Measurements from ENCODE around the gene FITM1. TPM values are rescaled to one million over a fixed set of nuclear protein-coding genes. Genes with fewer than 3 reads are reported as not detected.

Gene FITM1
- total RNA-seq, 3 donors from 2014 or later (not counting 1 experiment from before 2014, with no cell fraction given): 0.80 to 2.8 (median 2.3) TPM

DNA sequence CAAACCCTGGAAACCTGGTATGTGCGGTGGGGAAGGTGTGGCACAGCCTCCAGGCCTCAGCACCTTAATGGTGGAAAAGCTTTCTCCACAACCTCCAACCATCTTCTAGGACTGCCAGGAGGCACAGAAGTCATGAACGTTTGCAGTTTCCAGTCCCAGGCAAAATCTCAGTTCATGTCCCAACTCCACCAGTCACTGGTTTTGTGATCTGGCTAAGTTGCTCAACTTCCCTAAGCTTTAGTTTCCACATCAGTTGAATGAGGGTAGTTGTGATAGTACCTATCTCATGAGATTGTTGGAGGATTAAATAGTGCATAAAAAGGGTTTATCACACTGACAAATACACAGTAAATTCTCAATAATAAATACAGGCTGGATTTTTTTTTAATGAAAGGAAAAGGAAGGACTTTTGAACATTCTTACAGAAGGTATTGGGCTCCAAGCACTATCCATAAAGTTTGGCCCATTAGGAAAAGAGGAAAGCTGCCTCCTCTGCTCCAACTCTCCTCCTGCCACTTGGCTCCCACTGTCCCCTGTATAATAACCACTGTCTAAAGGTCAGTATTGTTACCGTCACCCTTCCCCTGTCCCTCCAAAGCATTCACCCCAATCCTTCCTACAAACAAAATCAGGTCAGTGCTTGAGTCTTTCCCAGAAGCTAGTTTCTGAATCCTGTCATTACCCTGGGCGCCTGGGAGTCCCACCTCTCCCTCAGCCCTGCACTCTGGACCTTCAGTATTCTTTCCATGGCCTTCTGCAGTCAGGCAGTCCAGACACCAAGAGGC, 30.1 kb upstream of the FITM1 start:
- H3K4me1 ChIP-seq (ENCODE audit: control insufficient read depth, insufficient read depth, low read length): peaks cover 5% of the 10 kb centered on the region
- no peak for DNase-seq
- Mint-ChIP-seq H3K4me3 (no peak overlapping the region), H3K4me1 (peaks cover 4 to 12% of the 10 kb centered on the region in 2 donors), H3K27me3 (ENCODE audit: low read depth in 2 of 2) (no peaks in the 10 kb centered on the region), H3K27ac (no peak overlapping the region), H3K9me3 (no peaks in the 10 kb centered on the region), H3K36me3 (peaks cover 10% of the 10 kb centered on the region)
- H3K4me3 ChIP-seq (ENCODE audit: low read length): no peak overlapping the region
- TF ChIP-seq, protein P1, sequence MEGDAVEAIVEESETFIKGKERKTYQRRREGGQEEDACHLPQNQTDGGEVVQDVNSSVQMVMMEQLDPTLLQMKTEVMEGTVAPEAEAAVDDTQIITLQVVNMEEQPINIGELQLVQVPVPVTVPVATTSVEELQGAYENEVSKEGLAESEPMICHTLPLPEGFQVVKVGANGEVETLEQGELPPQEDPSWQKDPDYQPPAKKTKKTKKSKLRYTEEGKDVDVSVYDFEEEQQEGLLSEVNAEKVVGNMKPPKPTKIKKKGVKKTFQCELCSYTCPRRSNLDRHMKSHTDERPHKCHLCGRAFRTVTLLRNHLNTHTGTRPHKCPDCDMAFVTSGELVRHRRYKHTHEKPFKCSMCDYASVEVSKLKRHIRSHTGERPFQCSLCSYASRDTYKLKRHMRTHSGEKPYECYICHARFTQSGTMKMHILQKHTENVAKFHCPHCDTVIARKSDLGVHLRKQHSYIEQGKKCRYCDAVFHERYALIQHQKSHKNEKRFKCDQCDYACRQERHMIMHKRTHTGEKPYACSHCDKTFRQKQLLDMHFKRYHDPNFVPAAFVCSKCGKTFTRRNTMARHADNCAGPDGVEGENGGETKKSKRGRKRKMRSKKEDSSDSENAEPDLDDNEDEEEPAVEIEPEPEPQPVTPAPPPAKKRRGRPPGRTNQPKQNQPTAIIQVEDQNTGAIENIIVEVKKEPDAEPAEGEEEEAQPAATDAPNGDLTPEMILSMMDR (IDR thresholded peaks at IDR 0.05): no peak
- H3K27me3 ChIP-seq (ENCODE audit: control insufficient read depth, insufficient read depth, low read length): no peaks in the 10 kb centered on the region
- intact Hi-C loops (cut with micrococcal nuclease): no loop called here
- no peaks in the 10 kb centered on the region for H3K9me3 ChIP-seq (ENCODE audit: control insufficient read depth, insufficient read depth, low read length)
- WGBS (ENCODE audit: insufficient coverage): 92% methylated on average over 4 of the region's 4 CpGs
- ATAC-seq: no peak
- H3K27ac ChIP-seq (ENCODE audit: low read length): no peak overlapping the region
- H3K36me3 ChIP-seq (ENCODE audit: control insufficient read depth, insufficient read depth, low read length): peaks cover 17% of the 10 kb centered on the region

DNA sequence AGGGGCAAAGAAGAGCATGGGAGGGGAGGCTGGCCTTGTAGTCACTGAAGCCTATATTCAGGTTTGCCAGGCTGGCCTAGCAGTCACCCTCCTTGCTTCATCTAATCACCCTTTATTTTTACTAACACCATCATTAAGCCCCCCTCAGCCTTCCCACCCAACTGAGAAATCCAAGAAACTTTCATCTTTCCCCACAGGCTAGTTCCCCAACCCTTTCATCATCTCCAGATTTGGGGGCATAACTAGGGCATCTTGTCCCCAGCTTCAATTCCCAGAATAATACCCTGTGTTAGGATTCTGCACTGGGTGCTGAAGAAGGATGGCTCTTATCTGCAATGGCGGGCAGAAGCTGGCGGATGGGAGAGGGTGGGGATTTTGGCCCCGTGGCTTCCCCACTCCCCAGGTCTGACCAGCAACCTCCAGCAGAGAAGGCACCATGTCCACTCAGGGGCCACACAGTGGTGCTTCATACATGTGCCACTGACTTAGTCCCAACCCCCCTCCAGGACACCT, 29.4 kb upstream of the FITM1 start:
- H3K27me3 ChIP-seq (ENCODE audit: control insufficient read depth, insufficient read depth, low read length): no peaks in the 10 kb centered on the region
- no peak for ATAC-seq
- H3K36me3 Mint-ChIP-seq: peaks cover 10% of the 10 kb centered on the region
- H3K36me3 ChIP-seq (ENCODE audit: control insufficient read depth, insufficient read depth, low read length): peaks cover 17% of the 10 kb centered on the region
- H3K4me1 ChIP-seq (ENCODE audit: control insufficient read depth, insufficient read depth, low read length): no peaks in the 10 kb centered on the region
- H3K4me3 Mint-ChIP-seq: no peak overlapping the region
- TF ChIP-seq, protein P1 (IDR thresholded peaks at IDR 0.05): no peak
- H3K9me3 ChIP-seq (ENCODE audit: control insufficient read depth, insufficient read depth, low read length): no peaks in the 10 kb centered on the region
- H3K27ac ChIP-seq (ENCODE audit: low read length): no peak overlapping the region
- DNase-seq: no peak
- no peaks in the 10 kb centered on the region for H3K9me3 Mint-ChIP-seq
- H3K27me3 Mint-ChIP-seq (ENCODE audit: low read depth in 2 of 2): no peaks in the 10 kb centered on the region
- intact Hi-C loops (cut with micrococcal nuclease): no loop called here
- H3K4me1 Mint-ChIP-seq: peaks cover 0 to 6% of the 10 kb centered on the region in 2 donors
- WGBS (ENCODE audit: insufficient coverage): 90% methylated on average over 2 of the region's 3 CpGs
- H3K27ac Mint-ChIP-seq: no peak overlapping the region
- no peak overlapping the region for H3K4me3 ChIP-seq (ENCODE audit: low read length)

DNA sequence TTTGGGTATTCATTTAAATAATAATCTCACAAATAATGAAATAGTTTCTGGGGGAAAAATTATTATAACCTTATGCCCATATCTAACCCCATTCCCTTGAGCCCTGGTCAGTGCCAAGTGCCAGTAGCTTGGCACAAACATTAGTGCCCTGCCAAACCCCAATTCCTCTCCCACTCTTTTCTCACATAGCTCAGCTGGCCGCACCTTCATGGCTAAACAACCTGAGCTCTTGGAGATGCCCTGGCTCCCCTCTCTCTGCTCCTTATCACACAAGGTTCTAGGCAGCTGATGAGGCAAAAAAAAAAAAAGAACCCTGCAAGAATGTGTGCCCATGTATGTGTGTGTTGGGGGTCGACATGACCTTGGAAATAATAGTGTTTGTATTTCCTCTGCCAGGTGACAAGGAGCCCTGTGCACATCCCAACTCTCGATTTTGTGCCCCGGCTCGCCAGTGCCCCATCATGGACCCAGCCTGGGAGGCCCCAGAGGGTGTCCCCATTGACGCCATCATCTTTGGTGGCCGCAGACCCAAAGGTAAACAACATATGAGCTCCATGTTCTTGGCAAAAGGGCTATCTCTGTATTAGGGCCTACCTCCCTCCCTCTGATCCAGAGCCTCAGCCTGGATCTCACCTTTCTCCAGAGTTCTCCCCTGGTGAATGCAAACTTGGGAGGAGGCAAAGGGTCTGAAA, 28.0 kb upstream of the FITM1 start:
- H3K36me3 ChIP-seq (ENCODE audit: control insufficient read depth, insufficient read depth, low read length): peaks cover 17% of the 10 kb centered on the region
- no peak overlapping the region for H3K27ac ChIP-seq (ENCODE audit: low read length)
- no peak for ATAC-seq
- DNase-seq: no peak
- no peaks in the 10 kb centered on the region for H3K4me1 Mint-ChIP-seq
- 97% methylated on average over 7 of the region's 7 CpGs for WGBS (ENCODE audit: insufficient coverage)
- no peaks in the 10 kb centered on the region for H3K27me3 ChIP-seq (ENCODE audit: control insufficient read depth, insufficient read depth, low read length)
- no peaks in the 10 kb centered on the region for H3K4me1 ChIP-seq (ENCODE audit: control insufficient read depth, insufficient read depth, low read length)
- TF ChIP-seq, protein P1 (IDR thresholded peaks at IDR 0.05): no peak
- no peak overlapping the region for H3K4me3 ChIP-seq (ENCODE audit: low read length)
- no peak overlapping the region for H3K4me3 Mint-ChIP-seq
- no peaks in the 10 kb centered on the region for H3K27me3 Mint-ChIP-seq (ENCODE audit: low read depth in 2 of 2)
- intact Hi-C loops (cut with micrococcal nuclease): no loop called here
- no peaks in the 10 kb centered on the region for H3K9me3 ChIP-seq (ENCODE audit: control insufficient read depth, insufficient read depth, low read length)
- no peaks in the 10 kb centered on the region for H3K9me3 Mint-ChIP-seq
- H3K36me3 Mint-ChIP-seq: peaks cover 10% of the 10 kb centered on the region
- H3K27ac Mint-ChIP-seq: no peak overlapping the region

All from natural killer cell (primary cell).